HCT116 (cell line): ENCODE measurements around the gene PEMT. TPM values are rescaled to one million over a fixed set of nuclear protein-coding genes. Genes with fewer than 3 reads are reported as not detected.

ENCODE experiments used
- ATAC-seq: fragments of 200-7000 bp; cut with Tn5 transposase; 2 replicates; pipeline ENCODE4 v1.9.1; 2020; ENCODE audit warnings: mild to moderate bottlenecking, moderate library complexity
- BruUV-seq: library from RNA; stranded (reverse); fragments of 400-500 nt; replicated peaks from 2 replicates; lab custom pipeline; 2021; lab: Mats Ljungman, UMichigan
- CTCF ChIA-PET: fragments of 300-600 bp; sonication (Branson Sonifier 250); formaldehyde crosslinking; loops from one replicate; lab custom pipeline; 2021; ENCODE audit warnings: antibody characterized with exemption; lab: Charles Lee
- POLR2A ChIA-PET: fragments of 300-600, 350-600 bp; sonication (Branson Sonifier 250); formaldehyde crosslinking; loops from one replicate; lab custom pipeline; 2021; ENCODE audit warnings: antibody characterized with exemption; lab: Charles Lee
- RAD21 ChIA-PET, 2 experiments: fragments of 300-600 bp; sonication (Branson Sonifier 250); formaldehyde crosslinking; loops; one replicate each; lab custom pipeline; 2023; ENCODE audit warnings: low total read pairs in 2 of 2; ENCODE audit not compliant: uncharacterized antibody in 2 of 2, unreplicated experiment in 2 of 2, low non-redundant PET in 1 of 2; lab: Charles Lee
- DNase-seq: peaks from one replicate; pipeline ENCODE4 v3.0.0-alpha.2; 2010; ENCODE audit warnings: low read depth, low spot score
- H2AFZ ChIP-seq: fragments of 200-600 bp; shearing (Covaris generic), sonication (generic); 2 replicates; pipeline ENCODE4 v1.6.1; 2017; ENCODE audit warnings: low read depth, mixed run types, mixed read lengths, antibody characterized with exemption, low read length; ENCODE audit not compliant: poor library complexity, severe bottlenecking
- H3K27ac ChIP-seq: 2 replicates; pipeline ENCODE4 v1.5.1; 2012; ENCODE audit warnings: low read depth, low read length
- H3K27me3 ChIP-seq: fragments of 200-600 bp; sonication (generic); 2 replicates; pipeline ENCODE4 v1.6.1; 2016; ENCODE audit warnings: mixed run types, low read length, mixed read lengths; ENCODE audit not compliant: insufficient read depth
- H3K36me3 ChIP-seq, 2 experiments: fragments of 200-500 bp in 1 of 2; fragments of 200-600 bp in 1 of 2; sonication (Bioruptor generic) in 1 of 2; sonication (generic) in 1 of 2; 2 replicates each; pipeline versions ENCODE4 v1.5.1 to v1.6.1; 2014 to 2016; ENCODE audit warnings: low read length in 2 of 2, inconsistent platforms in 1 of 2, mixed read lengths in 1 of 2, mixed run types in 1 of 2; ENCODE audit not compliant: insufficient read depth in 2 of 2, control insufficient read depth in 1 of 2
- H3K4me1 ChIP-seq, 2 experiments: fragments of 200-600 bp in 1 of 2; sonication (generic) in 1 of 2; 2 replicates each; pipeline versions ENCODE4 v1.5.1 to v1.6.1; 2012 to 2017; ENCODE audit warnings: low read length in 2 of 2, inconsistent platforms in 1 of 2, mild to moderate bottlenecking in 1 of 2, mixed read lengths in 1 of 2, mixed run types in 1 of 2, moderate library complexity in 1 of 2; ENCODE audit not compliant: insufficient read depth in 2 of 2, control insufficient read depth in 1 of 2
- H3K4me2 ChIP-seq: fragments of 200-600 bp; sonication (generic); 2 replicates; pipeline ENCODE4 v1.6.1; 2017; ENCODE audit warnings: mixed run types, low read length, mixed read lengths
- H3K4me3 ChIP-seq, 2 experiments: fragments of 200-600 bp in 1 of 2; sonication (generic) in 1 of 2; replicated peaks in 1 of 2; 2 replicates each; pipeline ENCODE4 v1.5.1; 2011 to 2016; ENCODE audit warnings: low read length in 2 of 2, control low read depth in 1 of 2, low read depth in 1 of 2, mild to moderate bottlenecking in 1 of 2, mixed read lengths in 1 of 2, mixed run types in 1 of 2
- H3K79me2 ChIP-seq: fragments of 200-600 bp; sonication (generic); 2 replicates; pipeline ENCODE4 v1.6.1; 2017; ENCODE audit warnings: mild to moderate bottlenecking, mixed run types, low read length, moderate library complexity, mixed read lengths; ENCODE audit not compliant: insufficient read depth
- H3K9ac ChIP-seq: fragments of 200-600 bp; sonication (generic); 2 replicates; pipeline ENCODE4 v1.6.1; 2016; ENCODE audit warnings: low read length, mixed read lengths
- H3K9me2 ChIP-seq: fragments of 200-600 bp; sonication (generic), shearing (Covaris generic); 2 replicates; pipeline ENCODE4 v1.6.1; 2017; ENCODE audit warnings: mixed run types, mild to moderate bottlenecking, moderate library complexity; ENCODE audit not compliant: insufficient read depth
- H3K9me3 ChIP-seq, 2 experiments: fragments of 200-500 bp in 1 of 2; fragments of 200-600 bp in 1 of 2; sonication (Bioruptor generic) in 1 of 2; sonication (generic) in 1 of 2; 2 replicates each; pipeline ENCODE4 v1.6.1; 2014 to 2017; ENCODE audit warnings: low read length in 2 of 2, mixed read lengths in 2 of 2, inconsistent platforms in 1 of 2, low read depth in 1 of 2, mild to moderate bottlenecking in 1 of 2, mixed run types in 1 of 2, moderate library complexity in 1 of 2; ENCODE audit not compliant: control insufficient read depth in 1 of 2, insufficient read depth in 1 of 2
- H4K20me1 ChIP-seq: fragments of 200-600 bp; sonication (generic), shearing (Covaris generic); 2 replicates; pipeline ENCODE4 v1.6.1; 2017; ENCODE audit warnings: mixed run types, mild to moderate bottlenecking, moderate library complexity; ENCODE audit not compliant: insufficient read depth
- CBX3 ChIP-seq: IDR thresholded peaks from 2 replicates; pipeline ENCODE4 v1.6.1; 2012; ENCODE audit warnings: low read depth
- EGR1 ChIP-seq: IDR thresholded peaks from 2 replicates; pipeline ENCODE4 v1.6.1; 2012; ENCODE audit warnings: low read depth
- POLR2A ChIP-seq: IDR thresholded peaks from 2 replicates; pipeline ENCODE4 v1.7.0; 2011; ENCODE audit warnings: borderline replicate concordance; ENCODE audit not compliant: insufficient read depth, insufficient read length; ENCODE audit errors: extremely low read depth
- RAD21 ChIP-seq: IDR thresholded peaks from 2 replicates; pipeline ENCODE4 v1.6.1; 2012; ENCODE audit warnings: low read depth, mild to moderate bottlenecking
- intact Hi-C: fragments of 100-400 bp; cut with micrococcal nuclease; formaldehyde crosslinking; loops from 2 replicates; pipeline ENCODE4 v1.10.0; 2022
- total RNA-seq: library from RNA; stranded (reverse); gene quantifications from one replicate; pipeline ENCODE4 v1.2.1, GENCODE V29; 2021; ENCODE audit not compliant: unreplicated experiment
- TF ChIP-seq, protein P1 (sequence below), 3 experiments: fragments of 200-600 bp in 1 of 3; sonication (generic) in 1 of 3; IDR thresholded peaks in 2 of 3; conservative IDR thresholded peaks in 1 of 3; 2 replicates each; pipeline ENCODE4 v1.5.1; 2012 to 2017; ENCODE audit warnings: low read depth in 2 of 3, low read length in 2 of 3, antibody characterized with exemption in 1 of 3, borderline replicate concordance in 1 of 3, control low read depth in 1 of 3, mild to moderate bottlenecking in 1 of 3, mixed read lengths in 1 of 3, mixed run types in 1 of 3, moderate library complexity in 1 of 3; ENCODE audit not compliant: insufficient read depth in 1 of 3

Gene PEMT
- total RNA-seq, 1 experiment from 2014 or later: 52.1 TPM

DNA sequence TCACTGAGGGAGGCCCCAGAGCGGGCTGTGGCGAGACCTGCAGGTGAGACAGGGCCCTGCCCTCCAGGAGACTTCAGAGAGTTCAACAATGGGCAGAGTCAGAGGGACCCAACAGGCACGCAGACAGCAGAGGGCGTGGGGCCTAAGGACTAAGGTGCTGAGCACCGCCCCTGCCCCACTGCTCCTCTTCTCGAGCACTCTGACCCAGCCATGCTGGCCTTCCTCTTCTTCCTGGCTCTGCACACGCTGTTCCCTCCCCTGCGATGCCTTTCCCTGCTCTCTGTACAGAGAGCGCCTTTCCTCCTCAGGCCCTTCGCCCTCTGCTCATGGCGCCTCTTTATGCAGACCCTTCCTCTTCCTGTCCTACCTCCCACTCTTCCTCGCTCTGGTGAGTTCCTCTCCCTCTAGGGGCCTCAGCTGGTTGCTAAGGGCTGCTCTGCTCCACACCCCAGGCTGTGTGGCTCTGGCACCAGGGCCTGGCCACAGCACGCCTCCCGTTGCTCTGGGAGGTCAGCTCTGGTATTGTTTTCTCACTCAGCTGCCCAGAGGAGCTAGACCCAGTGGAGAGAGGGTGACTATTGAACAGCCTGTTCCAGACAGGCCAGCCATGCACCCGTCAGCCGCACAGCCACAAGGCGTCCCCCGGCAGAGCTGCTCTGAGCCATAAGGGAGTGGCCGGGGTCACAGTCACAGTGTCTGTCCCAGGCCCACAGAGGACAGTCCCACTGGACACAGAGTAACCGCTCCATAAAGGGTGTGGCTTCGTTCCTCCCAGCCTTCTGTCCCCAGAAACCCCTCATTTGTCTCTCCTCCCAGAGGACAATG lies 81.7 kb downstream of the PEMT start:
- CTCF ChIA-PET: interaction anchor here (0.8 to 2.9 kb wide), 2 partner anchors 13 kb away, joined by 3 to 19 read pairs; partner anchors contain the start of gene RASD1
- Histone ChIP-seq H3K27ac (no peak overlapping the region; the same call in 1 of the 2 replicates), H3K4me3 (no peak overlapping the region), H3K4me2 (0 out of 2 replicates have a peak overlapping the region, but pooled peaks have one; percentile 11), H3K36me3 (no peaks in the 10 kb centered on the region), H3K79me2 (no peaks in the 10 kb centered on the region), H3K27me3 (no peaks in the 10 kb centered on the region), H3K9ac (no peak overlapping the region), H4K20me1 (no peaks in the 10 kb centered on the region), H3K9me3 (no peaks in the 10 kb centered on the region), H3K4me1 (peaks cover 5 to 32% of the 10 kb centered on the region in 2 experiments; a peak in 3 of 4 replicates), H2AFZ (no peak overlapping the region), H3K9me2 (no peaks in the 10 kb centered on the region)
- DNase-seq (no peak), ATAC-seq (no peak)
- POLR2A ChIA-PET: no interaction called here
- TF ChIP-seq, protein P1, sequence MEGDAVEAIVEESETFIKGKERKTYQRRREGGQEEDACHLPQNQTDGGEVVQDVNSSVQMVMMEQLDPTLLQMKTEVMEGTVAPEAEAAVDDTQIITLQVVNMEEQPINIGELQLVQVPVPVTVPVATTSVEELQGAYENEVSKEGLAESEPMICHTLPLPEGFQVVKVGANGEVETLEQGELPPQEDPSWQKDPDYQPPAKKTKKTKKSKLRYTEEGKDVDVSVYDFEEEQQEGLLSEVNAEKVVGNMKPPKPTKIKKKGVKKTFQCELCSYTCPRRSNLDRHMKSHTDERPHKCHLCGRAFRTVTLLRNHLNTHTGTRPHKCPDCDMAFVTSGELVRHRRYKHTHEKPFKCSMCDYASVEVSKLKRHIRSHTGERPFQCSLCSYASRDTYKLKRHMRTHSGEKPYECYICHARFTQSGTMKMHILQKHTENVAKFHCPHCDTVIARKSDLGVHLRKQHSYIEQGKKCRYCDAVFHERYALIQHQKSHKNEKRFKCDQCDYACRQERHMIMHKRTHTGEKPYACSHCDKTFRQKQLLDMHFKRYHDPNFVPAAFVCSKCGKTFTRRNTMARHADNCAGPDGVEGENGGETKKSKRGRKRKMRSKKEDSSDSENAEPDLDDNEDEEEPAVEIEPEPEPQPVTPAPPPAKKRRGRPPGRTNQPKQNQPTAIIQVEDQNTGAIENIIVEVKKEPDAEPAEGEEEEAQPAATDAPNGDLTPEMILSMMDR (IDR thresholded peaks at IDR 0.05 in 2 of 3, conservative IDR thresholded peaks at IDR 0.05 in 1 of 3; ENCODE audit: borderline replicate concordance in 1 of 3, insufficient read depth in 1 of 3, low read depth in 2 of 3, low read length in 2 of 3): no peak
- no peak for TF ChIP-seq CBX3
- TF ChIP-seq EGR1: no peak
- TF ChIP-seq RAD21: no peak
- TF ChIP-seq POLR2A: no peak
- no TSS peak for BruUV-seq
- RAD21 ChIA-PET: no interaction called here
- intact Hi-C loops: no loop called here
